NCI-H524 (cell line): ENCODE results near the gene FARSB.

Experiments used
- DNase-seq, 2 experiments: peaks; one replicate each; lab custom pipeline; 2025; lab: John Stamatoyannopoulos, UW

FARSB gene

DNA sequence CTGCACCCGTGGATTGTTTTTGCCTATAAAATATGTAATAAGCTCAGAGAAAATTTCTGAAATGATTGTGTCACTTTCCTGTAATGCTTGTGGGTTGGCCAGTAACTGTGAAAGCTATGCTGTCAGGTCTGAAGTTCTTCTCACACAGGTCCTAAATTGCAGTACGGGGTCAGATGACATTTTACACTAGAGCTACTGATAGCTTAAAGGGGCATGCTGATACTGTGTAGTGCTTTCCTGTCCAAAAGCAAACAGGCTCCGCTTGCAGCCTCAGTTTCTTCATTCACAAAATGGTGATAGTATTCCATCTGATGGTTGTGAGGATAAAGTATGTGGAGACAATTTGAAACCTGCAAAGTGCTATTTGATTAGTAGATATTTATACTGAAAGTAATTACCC lies 7.6 kb upstream of the FARSB start:
- DNase-seq, result no peak

DNA sequence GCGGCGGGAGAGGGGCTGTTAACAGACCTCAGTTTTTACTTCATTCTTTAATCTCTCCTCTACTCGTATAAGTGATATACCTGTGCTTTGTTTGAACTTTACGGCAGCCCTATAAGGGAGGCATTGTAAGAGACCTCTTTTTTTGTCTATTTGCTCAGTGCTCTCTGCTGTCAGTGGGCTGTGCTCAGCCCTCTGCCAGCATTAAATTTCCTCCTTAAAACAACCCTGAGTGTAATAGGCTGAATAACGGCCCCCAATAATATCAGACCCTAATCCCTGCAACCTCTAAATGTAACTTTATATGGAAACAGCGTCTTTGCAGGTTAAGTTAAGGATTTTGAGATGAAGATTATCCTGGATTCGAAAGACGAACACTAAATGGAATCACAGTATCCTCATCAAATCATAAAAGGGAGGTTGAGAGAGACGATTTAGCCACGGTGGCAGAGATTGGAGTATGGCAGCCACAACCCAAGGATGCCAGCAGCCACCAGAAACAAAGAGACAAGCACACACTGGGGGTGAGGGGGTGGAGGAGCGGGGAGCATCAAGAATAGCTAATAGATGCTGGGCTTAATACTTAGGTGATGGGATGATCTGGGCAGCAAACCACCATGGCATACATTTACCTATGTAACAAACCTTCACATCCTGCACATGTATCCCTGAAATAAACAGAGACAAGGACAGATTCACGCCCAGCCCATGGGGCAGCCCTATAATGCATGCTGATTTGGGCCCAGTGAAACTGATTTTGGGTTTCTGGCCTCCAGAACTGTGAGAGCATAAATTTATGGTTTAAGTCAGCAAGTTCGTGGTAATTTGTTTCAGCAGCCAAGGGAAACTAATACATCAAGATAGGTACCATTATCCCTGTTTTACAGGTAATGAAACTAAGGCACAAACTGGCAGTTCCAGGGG lies 894 bp upstream of the FARSB start:
- no peak for DNase-seq

DNA sequence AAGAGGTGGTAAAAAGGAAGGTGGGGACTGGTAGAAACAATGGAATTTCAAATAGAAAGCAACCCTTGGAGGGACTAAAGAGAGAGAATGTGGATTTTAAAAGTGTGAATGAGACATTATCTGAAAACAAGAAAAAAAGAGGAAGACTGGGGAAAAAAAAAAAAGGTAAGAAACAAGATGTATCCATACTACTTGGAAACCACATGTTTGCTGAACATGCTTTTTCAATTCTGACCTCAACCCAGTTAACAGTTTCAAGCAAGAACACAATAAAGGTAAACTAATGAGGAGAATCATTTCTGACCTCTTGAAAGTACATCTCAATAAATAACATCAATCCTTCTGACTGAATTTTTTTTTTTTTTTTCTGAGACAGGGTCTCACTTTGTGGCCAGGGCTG lies 2.6 kb downstream of the FARSB start:
- no peak for DNase-seq

DNA sequence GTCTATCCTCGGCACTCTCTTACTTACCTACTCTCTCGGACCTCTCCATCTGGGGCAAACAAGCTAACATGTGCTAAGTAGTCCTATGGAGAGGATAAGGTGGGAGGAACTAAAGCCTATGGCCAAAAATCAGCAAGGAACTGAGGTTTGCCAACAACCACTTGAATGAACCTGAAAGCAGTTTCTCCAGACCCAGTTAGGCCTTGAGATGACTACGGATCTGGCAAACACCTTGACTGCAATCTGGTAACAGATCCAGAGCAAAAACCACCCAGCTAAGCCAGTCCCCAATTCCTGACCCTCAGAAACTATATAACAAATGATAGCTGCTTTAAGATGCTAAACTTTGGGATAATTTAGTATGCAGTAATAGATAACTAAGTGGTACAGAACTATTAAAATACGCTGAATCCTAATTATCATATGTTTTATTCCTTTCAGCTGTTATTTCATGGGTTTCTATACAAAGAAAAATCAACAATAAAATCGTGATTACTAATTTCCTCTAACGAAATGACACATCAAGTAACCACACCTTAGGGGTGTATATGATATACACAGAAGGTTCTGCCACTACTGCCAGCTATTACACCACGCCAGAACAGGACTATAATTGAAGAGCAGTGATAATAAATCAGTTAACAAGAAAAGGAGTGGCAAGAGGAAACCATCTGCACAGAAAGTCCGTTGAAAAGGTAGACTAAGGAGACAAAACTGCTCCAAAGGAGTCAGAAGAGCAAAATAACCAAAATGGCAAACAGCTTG lies 3.2 kb downstream of the FARSB start:
- no peak for DNase-seq

DNA sequence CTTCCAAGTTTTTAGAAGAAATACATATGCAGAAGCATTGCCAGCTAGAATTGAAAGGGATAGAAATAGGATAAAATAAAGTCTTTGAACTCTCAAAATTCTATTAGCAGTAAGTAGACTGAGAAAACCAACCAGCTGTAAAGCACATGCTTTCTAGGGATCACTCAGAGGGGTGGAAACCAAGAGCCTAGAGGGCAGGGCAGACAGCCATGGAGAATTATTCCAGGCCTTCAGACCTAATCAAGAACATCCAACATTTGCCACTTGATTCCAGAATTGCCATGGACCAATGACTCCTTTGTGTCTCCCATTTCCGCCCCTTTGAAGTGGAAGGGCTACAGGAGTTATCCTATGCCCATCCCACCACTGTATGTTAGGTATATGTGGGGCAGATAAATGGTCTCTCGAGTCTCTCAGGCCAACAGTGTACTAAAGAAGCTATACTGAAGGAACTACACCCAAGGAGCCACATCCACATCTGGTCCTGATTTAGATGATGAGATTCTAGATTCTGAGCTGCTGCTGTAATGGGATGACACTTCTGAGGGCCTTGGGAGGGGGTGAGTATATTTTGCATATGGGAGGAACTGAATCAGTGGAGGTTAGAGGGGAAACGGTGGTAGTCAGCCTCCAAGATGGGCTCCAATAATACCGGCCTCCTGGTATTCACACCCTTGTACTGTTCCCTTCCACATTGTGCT lies 4.0 kb downstream of the FARSB start:
- DNase-seq, result no peak

DNA sequence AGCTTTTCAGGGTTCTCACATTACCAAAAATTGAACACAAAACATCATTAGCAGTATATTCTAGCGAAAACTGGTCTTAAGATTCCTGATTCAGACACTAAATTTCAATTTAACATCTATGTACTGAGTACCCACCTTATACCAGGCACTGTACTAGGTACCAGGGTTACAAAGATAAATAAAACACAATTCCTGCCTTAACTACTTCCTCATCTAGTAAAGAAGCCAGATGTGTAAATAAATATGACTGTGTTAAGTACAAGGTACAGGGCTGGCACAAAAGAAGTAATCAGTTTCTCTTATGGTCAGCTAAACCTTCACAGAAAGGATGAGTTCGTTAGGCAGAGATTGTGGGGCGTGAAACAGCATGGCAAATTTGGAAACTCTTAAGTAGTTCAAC lies 6.1 kb downstream of the FARSB start:
- no peak for DNase-seq

DNA sequence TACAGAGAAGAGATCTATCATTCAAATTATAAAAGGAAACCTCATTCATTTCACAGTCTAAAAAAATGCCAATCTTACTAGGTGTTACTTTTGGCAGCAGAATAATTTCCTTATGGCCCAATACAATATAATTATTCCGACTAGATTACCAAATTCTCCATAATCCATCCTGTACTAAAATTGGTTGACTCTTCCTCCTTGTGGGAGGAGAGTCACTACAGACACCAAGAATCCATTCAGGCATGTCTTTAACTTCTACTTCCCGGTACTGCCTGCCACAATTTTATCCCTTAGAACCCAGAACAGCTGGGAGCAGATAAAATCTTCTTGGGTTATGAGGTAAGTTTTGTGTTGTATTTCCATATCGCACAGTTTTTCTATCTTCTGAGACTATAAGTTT lies 9.9 kb downstream of the FARSB start:
- DNase-seq, result no peak

DNA sequence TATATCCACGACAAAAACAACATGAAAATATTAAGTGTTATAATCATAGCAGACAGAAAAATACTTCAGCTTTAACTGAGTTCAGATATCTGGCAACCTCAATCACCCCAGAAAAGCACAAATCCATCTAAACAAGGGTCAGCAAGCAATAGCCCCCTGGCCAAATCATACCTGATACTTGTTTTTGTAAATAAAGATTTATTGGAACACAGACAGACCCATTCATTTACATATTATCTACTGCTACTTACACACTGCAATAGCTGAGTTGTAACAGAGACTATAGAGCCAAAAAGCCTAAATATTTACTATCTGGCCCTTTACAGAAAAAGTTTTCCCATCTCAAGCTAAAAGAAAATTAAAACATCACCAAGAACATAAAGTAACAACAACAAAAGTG lies 12.8 kb downstream of the FARSB start:
- DNase-seq, result no peak

DNA sequence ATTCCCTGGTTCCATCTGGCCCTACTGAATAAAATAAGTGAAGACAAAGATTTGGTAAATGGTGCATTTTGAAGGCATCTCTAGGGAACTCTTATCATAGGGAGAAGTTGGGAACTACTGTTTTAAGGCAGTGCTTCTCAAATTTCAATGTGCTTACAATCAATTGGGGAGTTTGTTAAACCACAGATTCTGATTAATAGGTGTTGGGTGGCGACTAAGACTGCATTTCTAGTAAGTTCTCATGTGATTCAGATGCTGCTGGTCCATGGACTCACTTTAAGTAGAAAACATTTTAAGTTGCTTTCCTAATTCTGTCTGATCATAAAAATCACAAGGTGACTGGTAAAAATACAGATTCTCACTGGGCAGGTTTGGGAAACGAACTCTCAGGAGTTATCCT lies 14.6 kb downstream of the FARSB start:
- no peak for DNase-seq

DNA sequence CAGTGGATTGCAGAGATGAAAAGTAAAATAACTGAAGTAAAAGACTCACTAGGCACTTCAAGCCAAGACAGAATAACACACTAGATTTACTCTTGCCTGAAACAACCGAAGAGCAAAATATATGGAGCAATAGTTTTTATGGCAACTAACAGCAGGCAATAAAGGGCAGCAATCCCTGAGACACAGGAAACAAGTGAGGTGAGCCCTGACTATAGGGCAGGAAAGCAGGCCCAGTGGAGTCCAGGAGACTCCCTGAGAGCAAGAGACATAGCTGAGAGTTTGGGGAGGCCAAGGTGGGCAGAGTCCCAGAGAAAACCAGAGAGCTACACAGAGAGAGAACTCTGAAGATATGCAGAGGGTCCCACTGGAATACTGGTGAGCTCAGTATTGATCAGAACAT lies 18.8 kb downstream of the FARSB start:
- DNase-seq, result no peak

DNA sequence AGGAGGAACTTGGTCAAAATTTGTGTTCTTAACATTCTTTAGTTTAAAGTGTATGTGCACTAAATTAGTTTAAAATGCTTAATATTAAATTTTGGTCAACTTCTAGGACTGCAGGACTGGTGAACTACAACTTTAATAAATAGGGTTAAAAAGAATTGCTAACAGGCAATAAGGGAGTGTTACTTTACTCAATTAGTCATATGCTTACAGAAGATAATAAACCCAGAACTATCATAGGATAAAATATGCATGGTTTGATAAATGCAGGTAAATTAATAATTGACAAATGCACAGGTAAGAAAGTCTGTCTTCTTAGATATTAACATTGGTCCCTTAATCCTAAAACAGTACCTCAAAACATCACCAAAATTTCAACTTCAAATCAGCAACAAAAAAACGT lies 20.6 kb downstream of the FARSB start:
- no peak for DNase-seq

DNA sequence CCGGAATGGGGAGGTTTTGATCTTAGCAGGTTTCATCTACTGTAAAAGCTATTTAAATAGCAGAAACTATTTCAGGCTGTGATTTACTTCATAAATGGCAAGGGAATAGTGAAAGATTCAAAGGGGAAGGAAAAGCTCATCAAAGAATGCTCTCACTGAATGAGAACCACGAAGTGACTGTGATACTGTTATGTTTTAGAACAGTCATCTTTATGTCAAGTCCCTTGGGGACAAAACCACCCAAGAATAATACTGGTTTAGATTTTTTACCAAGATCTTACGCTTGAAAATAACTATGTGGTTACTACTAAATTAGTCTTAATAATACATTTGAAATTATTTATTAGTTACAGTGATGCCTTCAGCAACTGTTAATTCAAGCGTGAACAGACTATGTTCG lies 28.1 kb downstream of the FARSB start:
- no peak for DNase-seq

DNA sequence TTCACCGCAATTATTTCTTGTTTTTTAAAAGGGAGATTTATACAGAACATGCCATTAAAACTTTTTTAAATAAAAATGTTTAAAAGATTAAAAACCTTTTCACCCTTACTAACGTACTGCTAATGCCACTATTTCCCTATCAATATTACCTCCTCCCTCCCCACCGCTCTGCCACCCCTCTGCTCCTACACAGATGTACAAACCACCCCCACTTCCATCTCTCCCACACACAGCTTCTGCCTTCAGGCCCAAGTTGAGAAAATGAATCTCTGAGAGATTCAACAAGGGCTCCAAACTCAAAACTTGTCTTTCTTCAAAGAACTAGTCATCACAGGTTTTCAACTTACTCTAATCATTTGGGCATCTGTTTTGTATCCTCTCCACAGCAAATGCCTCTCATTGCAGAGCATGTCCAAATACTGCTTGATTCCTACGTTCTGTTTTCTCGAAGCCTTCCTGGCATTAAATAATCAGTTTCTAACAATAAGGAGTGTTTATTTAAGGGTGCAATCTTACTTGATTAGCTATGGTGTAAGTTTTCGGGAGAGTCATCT lies 32.1 kb downstream of the FARSB start:
- DNase-seq, result no peak

DNA sequence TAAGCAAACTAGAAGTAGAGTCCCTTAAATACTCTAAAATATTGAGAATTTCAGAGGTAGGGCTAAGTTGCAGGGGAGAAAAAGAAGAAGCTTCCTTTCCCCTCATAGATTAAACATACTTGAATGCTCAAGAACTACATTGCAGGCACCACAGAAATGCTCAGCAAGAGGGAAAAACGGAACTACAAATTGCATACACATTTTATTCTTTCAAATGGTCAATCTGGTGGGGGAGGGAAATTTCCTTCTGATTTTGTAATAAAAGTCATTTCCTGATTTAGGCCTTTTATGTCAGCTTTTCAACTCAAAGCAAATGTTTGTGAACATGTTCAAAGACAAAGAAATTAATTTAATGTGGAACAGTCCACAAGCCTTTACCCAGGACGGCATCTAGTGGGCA lies 33.0 kb downstream of the FARSB start:
- no peak for DNase-seq

DNA sequence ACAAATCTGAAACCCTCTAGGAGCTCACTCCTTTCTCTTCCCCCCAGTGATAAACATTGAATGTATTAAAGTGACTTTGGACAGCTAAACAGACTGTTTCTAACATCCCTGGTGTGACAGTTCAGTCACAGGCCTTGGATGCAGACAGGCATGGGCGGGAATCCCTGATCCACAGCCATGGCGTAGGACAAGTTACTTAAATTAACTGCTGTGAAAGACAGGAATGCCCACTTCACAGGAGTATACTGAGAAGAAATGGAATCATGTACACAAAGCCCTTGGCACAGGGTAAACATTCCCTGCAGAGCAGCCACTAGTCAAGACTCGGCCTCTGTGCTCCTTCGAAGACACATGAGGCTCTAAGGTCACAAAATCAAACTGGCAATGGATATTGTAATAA lies 34.0 kb downstream of the FARSB start:
- DNase-seq, result no peak

DNA sequence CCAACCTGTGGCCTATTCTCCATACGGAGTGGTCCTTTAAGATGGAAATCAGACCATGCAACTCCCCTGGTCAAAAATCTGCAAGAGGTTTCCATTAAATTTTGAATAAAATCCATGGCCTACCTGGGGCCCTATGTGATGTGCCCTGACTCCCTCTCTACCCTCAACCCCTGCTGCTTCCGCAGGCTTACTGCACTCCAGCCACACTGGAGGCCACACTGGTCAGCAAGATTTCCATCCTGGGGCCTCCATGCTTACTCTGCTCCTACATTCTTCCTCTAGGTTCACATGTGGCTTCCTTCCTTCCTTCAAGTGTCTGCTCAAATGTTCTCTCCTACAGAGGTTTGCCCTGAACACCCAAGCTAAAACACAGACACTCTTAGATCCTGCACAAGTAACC lies 40.6 kb downstream of the FARSB start:
- DNase-seq, result no peak

DNA sequence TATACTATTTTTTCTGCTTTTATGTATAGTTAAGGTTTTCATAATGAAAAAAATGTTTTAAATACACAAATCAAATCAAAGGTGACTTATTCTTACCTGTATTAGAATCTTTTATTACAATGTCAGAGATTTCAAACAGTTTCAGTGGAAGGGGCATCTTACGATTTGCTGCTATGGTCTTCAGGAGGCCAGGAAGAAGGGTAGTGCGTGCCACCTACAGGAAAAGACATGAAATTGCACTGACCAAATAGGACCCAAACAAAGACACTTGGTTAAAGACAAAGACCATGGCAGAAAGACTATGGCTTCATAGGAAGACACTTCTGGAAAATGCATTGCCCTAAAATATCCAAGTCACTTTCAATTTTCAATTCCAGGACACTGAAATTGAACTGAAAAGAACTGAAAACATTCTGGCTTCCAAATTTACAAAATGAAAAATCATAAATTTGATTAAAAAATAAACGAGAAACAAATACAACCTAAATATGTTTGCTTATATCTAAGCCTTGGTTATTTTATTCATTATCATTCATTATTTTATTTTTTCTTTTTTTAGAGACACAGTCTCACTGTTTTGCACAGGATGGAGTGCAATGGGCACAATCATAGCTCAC lies 42.1 kb downstream of the FARSB start:
- peak; percentile 12 to 57 for DNase-seq

DNA sequence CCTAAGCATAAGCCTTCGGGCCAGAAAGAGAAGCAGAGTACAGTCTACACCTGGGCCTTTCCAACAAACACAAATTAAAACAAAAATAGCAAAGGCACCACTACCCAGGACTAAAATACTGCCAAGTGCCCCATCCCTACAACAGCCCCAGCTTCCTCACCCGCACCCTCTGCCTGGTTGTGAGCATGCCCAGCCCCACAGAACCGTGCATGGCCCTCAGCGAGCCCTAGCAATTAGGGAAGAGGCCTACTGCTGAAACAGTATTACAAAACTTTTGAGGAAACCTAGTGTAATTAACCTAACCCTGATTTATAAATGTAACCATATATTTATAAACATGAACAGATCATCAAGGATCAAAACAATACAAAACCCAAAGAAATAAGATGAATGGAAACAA lies 44.2 kb downstream of the FARSB start:
- no peak for DNase-seq

DNA sequence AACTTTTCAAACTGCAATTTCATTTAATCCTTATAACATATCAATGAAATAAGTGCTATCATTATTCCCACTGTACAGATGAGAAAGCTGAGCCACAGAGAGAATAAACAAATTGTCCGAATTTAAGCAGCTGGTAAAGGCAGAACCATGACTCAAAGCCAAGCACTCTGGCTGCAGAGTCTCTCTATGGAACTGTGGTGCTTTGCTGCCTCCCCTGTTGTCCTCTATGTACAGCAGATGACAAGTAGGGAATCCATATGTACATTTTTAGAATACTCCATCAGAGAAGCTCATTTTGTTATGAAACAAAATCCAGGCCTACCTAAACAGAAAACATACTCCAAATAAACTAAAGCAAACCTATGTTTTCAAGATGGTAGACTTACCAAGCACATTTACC lies 45.1 kb downstream of the FARSB start:
- peak in 1 of 2 experiments; percentile 19 for DNase-seq

DNA sequence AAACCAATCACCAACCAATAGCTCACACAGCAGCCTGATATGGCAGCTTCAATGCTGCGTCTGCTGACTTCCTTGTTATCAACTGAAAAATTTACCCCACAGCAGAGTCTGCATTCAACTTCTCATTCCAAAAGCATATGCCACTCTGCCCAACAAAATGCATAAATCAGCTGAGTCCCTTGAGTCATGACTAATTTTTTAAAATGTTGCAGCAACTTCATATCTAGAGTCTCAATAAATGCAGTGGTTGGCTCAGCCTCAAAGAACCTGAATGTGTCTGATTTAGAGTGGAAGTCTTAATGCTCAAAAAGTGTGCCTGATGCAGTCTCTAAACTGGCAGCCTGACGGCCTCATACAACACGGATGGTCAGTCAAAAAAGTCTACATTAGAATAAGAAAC lies 46.5 kb downstream of the FARSB start:
- no peak for DNase-seq

DNA sequence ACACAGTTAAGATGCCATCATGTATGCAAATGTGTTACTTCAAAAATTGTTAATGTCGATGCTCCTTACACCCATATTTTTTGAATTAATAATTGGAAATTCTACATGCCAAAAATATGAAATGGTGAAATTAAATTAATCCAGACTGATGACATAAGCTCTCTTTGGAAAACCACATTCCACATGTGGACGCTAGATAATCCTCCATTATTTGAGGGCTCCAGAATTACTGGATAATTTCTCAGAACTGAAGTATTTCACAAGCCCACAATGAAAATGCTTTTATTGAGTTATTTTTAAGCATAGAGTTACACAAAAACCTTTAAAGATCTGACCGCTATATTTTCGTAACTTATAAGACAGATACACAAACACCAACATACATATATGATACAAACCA lies 47.8 kb downstream of the FARSB start:
- no peak for DNase-seq

DNA sequence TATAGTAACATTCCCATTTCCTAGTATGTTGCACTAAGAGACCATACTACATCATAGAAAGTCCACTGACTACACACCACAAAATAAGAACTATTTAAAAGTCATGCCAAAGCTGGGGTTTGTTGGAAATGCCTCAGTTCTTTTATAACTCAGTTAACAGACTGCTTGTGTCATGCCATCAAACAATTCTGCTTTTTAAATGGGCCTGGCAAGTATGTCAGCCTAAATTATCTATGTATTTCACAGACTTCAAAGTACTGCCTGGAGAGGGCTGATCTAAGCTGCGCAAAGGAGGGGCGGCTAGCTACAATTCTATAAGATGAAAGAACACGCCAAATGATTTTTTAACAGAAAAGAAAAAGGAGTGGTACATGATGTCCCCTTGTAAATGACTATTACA lies 49.6 kb downstream of the FARSB start:
- DNase-seq, result no peak
